ENCODE results near the gene PDGFC. TPM values are rescaled to one million over a fixed set of nuclear protein-coding genes. Genes with fewer than 3 reads are reported as not detected.

Gene PDGFC
- total RNA-seq, 4 donors from 2014 or later, result 8.4 to 34.7 (median 21.9) TPM

- TF ChIP-seq, protein P1, sequence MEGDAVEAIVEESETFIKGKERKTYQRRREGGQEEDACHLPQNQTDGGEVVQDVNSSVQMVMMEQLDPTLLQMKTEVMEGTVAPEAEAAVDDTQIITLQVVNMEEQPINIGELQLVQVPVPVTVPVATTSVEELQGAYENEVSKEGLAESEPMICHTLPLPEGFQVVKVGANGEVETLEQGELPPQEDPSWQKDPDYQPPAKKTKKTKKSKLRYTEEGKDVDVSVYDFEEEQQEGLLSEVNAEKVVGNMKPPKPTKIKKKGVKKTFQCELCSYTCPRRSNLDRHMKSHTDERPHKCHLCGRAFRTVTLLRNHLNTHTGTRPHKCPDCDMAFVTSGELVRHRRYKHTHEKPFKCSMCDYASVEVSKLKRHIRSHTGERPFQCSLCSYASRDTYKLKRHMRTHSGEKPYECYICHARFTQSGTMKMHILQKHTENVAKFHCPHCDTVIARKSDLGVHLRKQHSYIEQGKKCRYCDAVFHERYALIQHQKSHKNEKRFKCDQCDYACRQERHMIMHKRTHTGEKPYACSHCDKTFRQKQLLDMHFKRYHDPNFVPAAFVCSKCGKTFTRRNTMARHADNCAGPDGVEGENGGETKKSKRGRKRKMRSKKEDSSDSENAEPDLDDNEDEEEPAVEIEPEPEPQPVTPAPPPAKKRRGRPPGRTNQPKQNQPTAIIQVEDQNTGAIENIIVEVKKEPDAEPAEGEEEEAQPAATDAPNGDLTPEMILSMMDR (IDR thresholded peaks at IDR 0.05), result no peak
- TF ChIP-seq EP300 (IDR thresholded peaks at IDR 0.05) (no peak), POLR2A (IDR thresholded peaks at IDR 0.05) (no peak)
- DNase-seq (ENCODE audit: low spot score in 2 of 2), result no peak
- Histone ChIP-seq H3K4me3 (no peak overlapping the region), H3K4me1 (peaks cover 0 to 10% (median 4%) of the 10 kb centered on the region in 4 donors), H3K27me3 (no peaks in the 10 kb centered on the region), H3K36me3 (no peaks in the 10 kb centered on the region), H3K9me3 (no peaks in the 10 kb centered on the region), H3K27ac (no peak overlapping the region)
- 70 to 92% methylated on average over 2 of the region's 2 CpGs for WGBS, 2 donors
Observed at GRCh38 chr4:156827519-156827918, 144.1 kb downstream of the PDGFC start.

DNA sequence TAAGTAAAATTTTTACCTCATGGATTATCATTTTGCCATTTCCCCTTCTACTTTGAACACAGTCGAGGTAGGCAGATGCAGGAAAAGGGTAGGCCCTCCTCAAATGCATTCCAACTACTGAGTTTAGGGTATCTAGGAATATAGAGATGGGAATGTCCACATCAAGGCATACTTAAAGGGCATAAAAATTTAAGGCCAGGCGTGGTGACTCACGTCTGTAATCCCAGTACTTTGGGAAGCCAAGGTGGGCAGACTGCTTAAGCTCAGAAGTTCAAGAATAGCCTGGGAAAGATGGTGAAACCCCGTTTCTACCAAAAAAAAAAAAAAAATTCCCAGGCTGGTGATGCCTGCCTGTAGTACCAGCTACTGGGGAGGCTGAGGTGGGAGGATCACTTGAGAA, 146.5 kb downstream of the PDGFC start:
- peaks cover 0 to 10% (median 4%) of the 10 kb centered on the region in 4 donors for H3K4me1 ChIP-seq

GRCh38 chr4:156824451-156825060, 147.0 kb downstream of the PDGFC start:
- WGBS, 2 donors, result 87 to 92% methylated on average over 2 of the region's 2 CpGs
- Histone ChIP-seq H3K27me3 (no peaks in the 10 kb centered on the region), H3K9me3 (no peaks in the 10 kb centered on the region), H3K4me3 (no peak overlapping the region), H3K4me1 (peaks cover 0 to 8% (median 4%) of the 10 kb centered on the region in 4 donors), H3K36me3 (no peaks in the 10 kb centered on the region), H3K27ac (no peak overlapping the region)
- DNase-seq (ENCODE audit: low spot score in 2 of 2), result no peak
- no peak for TF ChIP-seq POLR2A (IDR thresholded peaks at IDR 0.05)
- no peak for TF ChIP-seq EP300 (IDR thresholded peaks at IDR 0.05)
- TF ChIP-seq, protein P1 (IDR thresholded peaks at IDR 0.05), result no peak

More for the DNA sequence above, 146.5 kb downstream of the PDGFC start:
- TF ChIP-seq POLR2A (IDR thresholded peaks at IDR 0.05) (no peak), EP300 (IDR thresholded peaks at IDR 0.05) (no peak)
- TF ChIP-seq, protein P1 (IDR thresholded peaks at IDR 0.05), result no peak
- H3K4me3 ChIP-seq, result no peak overlapping the region
- H3K36me3 ChIP-seq, result no peaks in the 10 kb centered on the region
- no peak for DNase-seq (ENCODE audit: low spot score in 2 of 2)
- H3K9me3 ChIP-seq, result no peaks in the 10 kb centered on the region
- no peak overlapping the region for H3K27ac ChIP-seq
- no peaks in the 10 kb centered on the region for H3K27me3 ChIP-seq
- WGBS, 2 donors, result 95 to 97% methylated on average over 4 of the region's 4 CpGs

DNA sequence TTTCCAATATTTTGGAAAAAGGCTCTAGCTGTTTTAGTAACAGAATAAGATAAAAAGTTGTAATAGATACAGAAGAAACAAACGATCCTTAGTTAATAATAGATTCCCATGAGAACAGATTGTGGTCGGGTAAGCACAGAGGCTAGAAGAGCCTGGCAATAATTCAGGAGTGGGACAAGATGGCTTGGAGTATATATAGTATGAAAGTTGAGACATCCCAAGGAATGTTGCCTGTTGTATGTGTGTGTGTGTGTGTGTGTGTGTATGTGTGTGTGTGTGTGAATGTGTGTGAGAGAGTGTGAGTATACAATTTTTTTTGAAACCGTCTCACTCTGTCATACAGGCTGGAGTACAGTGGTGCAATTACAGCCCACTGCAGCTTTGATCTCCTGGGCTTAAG, 150.7 kb downstream of the PDGFC start:
- H3K9me3 ChIP-seq, result no peaks in the 10 kb centered on the region
- no peaks in the 10 kb centered on the region for H3K4me1 ChIP-seq
- no peak overlapping the region for H3K27ac ChIP-seq
- WGBS, 2 donors, result 50 to 54% methylated on average over 3 of the region's 3 CpGs
- no peaks in the 10 kb centered on the region for H3K36me3 ChIP-seq
- TF ChIP-seq EP300 (IDR thresholded peaks at IDR 0.05) (no peak), POLR2A (IDR thresholded peaks at IDR 0.05) (no peak)
- TF ChIP-seq, protein P1 (IDR thresholded peaks at IDR 0.05), result no peak
- H3K4me3 ChIP-seq, result no peak overlapping the region
- DNase-seq (ENCODE audit: low spot score in 2 of 2), result no peak
- H3K27me3 ChIP-seq, result no peaks in the 10 kb centered on the region

DNA sequence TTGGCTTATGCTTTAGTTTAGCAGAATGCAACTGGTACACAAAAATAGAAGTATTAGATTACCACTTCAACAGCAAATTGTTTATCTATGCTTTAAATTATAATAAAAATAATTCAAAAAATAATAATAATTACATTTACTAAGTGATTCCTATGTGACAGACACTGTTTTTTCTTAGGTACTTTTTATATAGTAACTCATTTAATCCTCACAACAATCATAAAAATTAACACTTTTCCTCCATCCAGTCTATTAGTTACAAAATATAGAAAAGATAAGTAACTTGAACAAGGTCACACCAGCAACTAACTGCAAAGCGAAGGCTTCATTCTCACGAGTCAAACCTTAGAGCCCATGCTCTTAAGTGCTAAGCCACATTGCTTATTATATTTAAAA, 155.2 kb downstream of the PDGFC start:
- Histone ChIP-seq H3K27me3 (no peaks in the 10 kb centered on the region), H3K9me3 (no peaks in the 10 kb centered on the region), H3K36me3 (no peaks in the 10 kb centered on the region), H3K4me3 (no peak overlapping the region), H3K27ac (no peak overlapping the region), H3K4me1 (no peaks in the 10 kb centered on the region)
- TF ChIP-seq EP300 (IDR thresholded peaks at IDR 0.05) (no peak), POLR2A (IDR thresholded peaks at IDR 0.05) (no peak)
- TF ChIP-seq, protein P1 (IDR thresholded peaks at IDR 0.05), result no peak
- no peak for DNase-seq (ENCODE audit: low spot score in 2 of 2)
- WGBS, 2 donors, result 50 to 52% methylated on average over 2 of the region's 2 CpGs
